ENCODE results near the gene TRAF4. TPM values are rescaled to one million over a fixed set of nuclear protein-coding genes. Genes with fewer than 3 reads are reported as not detected.

The TRAF4 gene
- total RNA-seq, 4 donors from 2014 or later = 83.3 to 228 (median 184) TPM

GRCh38 chr17:28758411-28759121 lies 14.8 kb downstream of the TRAF4 start:
- H3K4me1 ChIP-seq = peaks cover 0 to 12% (median 0%) of the 10 kb centered on the region in 4 donors
- TF ChIP-seq CTCF (IDR thresholded peaks at IDR 0.05) = no peak
- TF ChIP-seq POLR2A (IDR thresholded peaks at IDR 0.05) = no peak
- H3K4me3 ChIP-seq = no peak overlapping the region
- no peaks in the 10 kb centered on the region for H3K27me3 ChIP-seq
- H3K9me3 ChIP-seq = no peaks in the 10 kb centered on the region
- no peak overlapping the region for H3K27ac ChIP-seq
- H3K36me3 ChIP-seq = peaks cover 0 to 67% (median 0%) of the 10 kb centered on the region in 3 donors
- DNase-seq = peak in 1 of 3 donors; percentile 45

GRCh38 chr17:28759256-28759865 lies 15.6 kb downstream of the TRAF4 start:
- Histone ChIP-seq H3K27me3 (no peaks in the 10 kb centered on the region), H3K27ac (no peak overlapping the region), H3K36me3 (peaks cover 0 to 68% (median 0%) of the 10 kb centered on the region in 3 donors), H3K4me3 (no peak overlapping the region), H3K9me3 (no peaks in the 10 kb centered on the region), H3K4me1 (peaks cover 0 to 12% (median 0%) of the 10 kb centered on the region in 4 donors)
- TF ChIP-seq CTCF (IDR thresholded peaks at IDR 0.05) = no peak
- DNase-seq = no peak

- DNase-seq = peak in 1 of 3 donors; percentile 67
- Histone ChIP-seq H3K9me3 (no peaks in the 10 kb centered on the region), H3K36me3 (peaks cover 0 to 75% (median 0%) of the 10 kb centered on the region in 3 donors), H3K4me3 (no peak overlapping the region), H3K27ac (no peak overlapping the region), H3K27me3 (no peaks in the 10 kb centered on the region), H3K4me1 (peaks cover 0 to 12% (median 0%) of the 10 kb centered on the region in 4 donors)
- TF ChIP-seq CTCF (IDR thresholded peaks at IDR 0.05) (no peak), POLR2A (IDR thresholded peaks at IDR 0.05) (no peak)
These were observed 17.1 kb downstream of the TRAF4 start for GRCh38 chr17:28760601-28761562.

GRCh38 chr17:28763137-28763799 lies 19.5 kb downstream of the TRAF4 start:
- H3K4me3 ChIP-seq = no peak overlapping the region
- H3K27ac ChIP-seq = no peak overlapping the region
- peaks cover 0 to 60% (median 0%) of the 10 kb centered on the region in 3 donors for H3K36me3 ChIP-seq
- H3K4me1 ChIP-seq = peaks cover 0 to 12% (median 0%) of the 10 kb centered on the region in 4 donors
- DNase-seq = peak in 1 of 3 donors; percentile 29
- no peak for TF ChIP-seq POLR2A (IDR thresholded peaks at IDR 0.05)
- no peak for TF ChIP-seq CTCF (IDR thresholded peaks at IDR 0.05)
- no peaks in the 10 kb centered on the region for H3K27me3 ChIP-seq
- H3K9me3 ChIP-seq = no peaks in the 10 kb centered on the region

GRCh38 chr17:28763804-28764266 lies 20.0 kb downstream of the TRAF4 start:
- Histone ChIP-seq H3K27ac (no peak overlapping the region), H3K27me3 (no peaks in the 10 kb centered on the region), H3K9me3 (no peaks in the 10 kb centered on the region), H3K36me3 (peaks cover 0 to 55% (median 0%) of the 10 kb centered on the region in 3 donors), H3K4me1 (peaks cover 0 to 12% (median 0%) of the 10 kb centered on the region in 4 donors), H3K4me3 (no peak overlapping the region)
- peak in 2 of 3 donors; percentile 88 to 94 for DNase-seq
- TF ChIP-seq CTCF (IDR thresholded peaks at IDR 0.05) = peak; percentile 86 to 96 (median 90)
- TF ChIP-seq POLR2A (IDR thresholded peaks at IDR 0.05) = no peak

All from Peyer's patch (tissue), 4 donors.